Ureter (tissue), 1 donor: Measurements from ENCODE around the gene LRP1. TPM values are rescaled to one million over a fixed set of nuclear protein-coding genes. Genes with fewer than 3 reads are reported as not detected.
A peak's percentile ranks its signal among the peaks of the same experiment; 100 is the strongest.
"Not testable (repeated sequence)": the region's sequence is repeated elsewhere in the genome, so short reads cannot be mapped to it uniquely, and the experiment has no call there.

Experiments
- DNase-seq: peaks from one replicate; pipeline ENCODE4 v3.0.0-alpha.2; 2020; ENCODE audit warnings: low spot score
- total RNA-seq: library from RNA; stranded (reverse); gene quantifications from one replicate; pipeline ENCODE4 v1.2.4, GENCODE V29; 2023
- donor health status: DM: yes; HTN: yes; CAD: no.

Gene LRP1
- total RNA-seq, 1 donor from 2014 or later, result 180 TPM

DNA sequence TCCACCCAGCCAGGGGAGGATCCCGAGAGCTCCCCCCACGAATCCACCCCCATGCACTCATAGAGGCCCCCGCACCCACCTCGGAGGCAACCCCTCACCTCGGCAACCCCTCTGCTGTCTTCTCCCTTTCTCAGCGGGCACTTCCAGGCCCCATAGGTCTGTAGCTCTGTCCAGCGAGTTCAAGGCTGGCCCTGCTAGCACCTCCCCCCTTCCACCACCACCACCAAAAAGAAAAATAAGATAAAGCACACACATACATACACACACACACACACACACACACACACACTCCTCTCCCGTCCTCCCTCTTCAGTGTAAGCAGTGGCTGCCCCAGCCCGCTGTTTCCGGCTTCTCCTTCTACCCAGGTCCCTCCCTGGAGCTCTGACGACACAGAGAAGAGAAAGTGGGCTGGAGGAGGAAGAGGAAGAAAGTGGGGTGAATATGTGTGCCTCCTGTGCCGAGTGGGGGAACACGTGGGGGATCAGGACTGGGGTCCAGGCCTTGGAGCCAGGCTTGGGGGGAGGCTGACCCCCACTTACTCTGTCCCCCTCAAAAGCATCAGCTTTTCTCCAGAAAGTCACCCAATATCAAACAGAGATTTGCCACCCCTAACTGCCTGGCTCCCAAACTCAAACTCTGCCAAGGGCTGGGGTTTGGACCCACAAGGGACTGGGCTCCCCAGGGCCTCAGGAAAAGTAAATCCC, 17.1 kb upstream of the LRP1 start, which contains the start of gene STAT6:
STAT6 (minus strand) TSS at position 332 of the 704 bp plus-strand sequence. CDS start 3,084 bp downstream, outside the sequence.
- DNase-seq, result peak; percentile 91

DNA sequence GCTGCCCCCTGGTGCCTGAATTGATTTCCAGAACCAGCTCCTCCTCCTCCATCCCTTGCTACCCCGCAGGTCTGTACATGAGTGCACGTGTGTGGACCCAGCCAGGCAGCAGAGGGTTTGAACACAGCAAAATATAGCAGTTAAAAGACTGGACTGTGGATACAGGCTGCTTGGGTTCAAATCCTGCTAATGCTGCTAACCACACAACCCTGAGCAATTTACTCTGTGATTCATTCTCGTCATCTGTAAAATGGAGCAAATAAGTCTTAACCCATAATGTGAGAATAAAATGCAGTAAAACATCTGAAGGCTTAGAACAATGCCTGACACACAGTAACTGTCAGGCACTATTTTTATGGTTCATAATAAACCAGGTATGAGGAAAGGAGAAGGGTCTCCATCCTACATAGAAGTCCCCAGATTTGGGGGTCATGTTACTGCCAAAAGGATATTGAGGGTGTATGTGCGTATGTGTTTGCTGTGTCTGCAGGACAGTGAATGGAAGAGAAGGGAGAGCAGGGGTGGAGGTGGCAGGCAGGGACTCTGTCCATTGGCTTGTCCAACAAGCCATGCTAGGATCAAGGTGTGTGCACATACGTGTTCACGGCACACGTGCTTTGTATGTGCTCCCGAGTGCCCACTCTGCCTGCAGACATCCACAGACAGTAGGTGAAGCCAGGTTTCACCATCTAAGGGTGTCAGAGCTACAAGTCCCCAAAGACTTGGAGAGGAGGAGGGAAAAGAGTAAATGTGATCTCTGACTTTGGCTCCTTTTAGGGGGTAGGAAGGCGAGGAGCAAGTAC, 15.6 kb upstream of the LRP1 start:
- no peak for DNase-seq

DNA sequence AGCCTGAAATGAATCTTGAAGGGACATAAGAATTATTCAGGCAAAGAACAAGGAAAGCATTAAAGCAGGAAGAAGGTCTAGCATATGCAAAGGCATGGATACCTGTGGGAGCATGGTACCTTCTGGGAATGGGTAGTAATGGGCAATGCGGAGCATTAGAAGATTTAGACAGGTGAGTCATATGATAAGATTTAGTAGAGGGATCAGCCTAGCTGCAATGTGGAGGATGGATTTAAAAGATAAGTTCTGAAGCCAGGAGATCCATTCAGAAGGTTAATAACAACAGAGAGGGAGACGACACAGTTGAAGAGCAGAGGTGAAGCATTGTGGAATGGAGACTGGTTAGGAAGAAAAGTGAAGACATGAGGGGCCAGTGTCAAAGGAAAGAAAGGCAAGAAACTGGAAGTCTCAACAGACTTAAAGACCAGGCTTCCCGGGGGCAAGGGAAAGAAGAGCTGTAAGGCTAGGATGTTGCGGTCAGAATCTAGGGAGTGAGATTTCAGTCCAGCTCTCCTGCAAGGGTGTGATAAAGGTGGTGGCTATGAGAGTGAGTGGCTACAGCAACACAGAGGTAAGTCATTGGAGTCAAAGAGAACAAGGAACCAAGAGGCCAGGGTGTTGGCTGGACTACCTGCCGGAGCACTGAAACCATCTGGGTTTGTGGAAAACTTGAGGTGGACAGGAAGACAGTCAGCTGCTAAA, 11.6 kb upstream of the LRP1 start:
- DNase-seq, result no peak

- no peak for DNase-seq
Observed at GRCh38 chr12:57118711-57119271, 9.5 kb upstream of the LRP1 start.

DNA sequence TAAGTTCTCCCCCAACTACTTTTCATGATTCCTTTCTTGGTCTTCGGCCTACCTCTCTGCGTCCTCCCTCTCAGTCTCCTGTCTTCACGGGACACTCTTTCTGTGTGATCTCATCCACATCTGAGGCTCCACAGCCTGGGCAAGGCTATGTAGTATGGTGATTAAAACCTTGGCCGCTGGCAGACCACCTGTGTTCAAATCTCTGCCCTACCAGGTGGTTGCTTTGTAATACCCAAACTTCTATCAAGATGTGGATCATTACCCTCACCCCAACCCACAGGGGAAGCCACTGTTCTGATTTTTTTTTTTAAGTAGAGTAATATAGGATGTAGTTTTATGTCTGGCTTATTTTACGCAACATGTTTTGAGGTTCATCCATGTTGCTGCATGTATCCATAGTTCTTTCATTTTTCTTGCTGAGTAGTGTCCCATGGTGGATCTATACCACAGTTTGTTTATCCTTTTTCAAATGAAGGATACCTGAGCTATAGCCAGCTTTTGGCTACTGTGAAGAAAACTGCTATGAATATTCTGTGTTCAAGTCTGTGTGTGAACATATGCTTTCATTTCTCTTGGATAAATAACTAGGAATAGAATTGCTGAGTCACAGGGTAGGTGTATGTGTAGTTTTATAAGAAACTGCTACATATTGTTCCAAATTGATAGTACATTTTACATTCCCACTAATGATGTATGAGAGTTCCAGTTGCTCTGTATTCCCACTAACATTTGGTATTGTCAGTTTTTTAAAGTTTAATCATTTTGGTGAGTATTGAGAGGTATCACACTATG, 8.8 kb upstream of the LRP1 start:
- DNase-seq, result no peak

DNA sequence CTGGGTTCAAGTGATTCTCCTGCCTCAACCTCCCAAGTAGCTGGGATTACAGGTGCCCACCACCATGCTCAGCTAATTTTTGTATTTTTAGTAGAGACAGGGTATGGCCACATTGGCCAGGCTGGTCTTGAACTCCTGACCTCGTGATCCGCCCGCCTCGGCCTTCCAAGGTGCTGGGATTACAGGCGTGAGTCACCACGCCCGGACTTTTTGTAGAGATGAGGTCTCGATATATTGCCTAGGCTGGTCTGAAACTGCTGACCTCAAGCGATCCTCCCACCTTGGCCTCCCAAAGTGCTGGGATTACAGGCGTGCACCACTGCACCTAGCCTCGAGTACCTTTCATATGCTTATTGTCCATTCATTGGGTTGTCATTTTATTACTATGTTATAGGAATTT, 7.6 kb upstream of the LRP1 start:
- DNase-seq, result not testable (repeated sequence)

GRCh38 chr12:57123813-57124212, 4.5 kb upstream of the LRP1 start:
- DNase-seq, result no peak

DNA sequence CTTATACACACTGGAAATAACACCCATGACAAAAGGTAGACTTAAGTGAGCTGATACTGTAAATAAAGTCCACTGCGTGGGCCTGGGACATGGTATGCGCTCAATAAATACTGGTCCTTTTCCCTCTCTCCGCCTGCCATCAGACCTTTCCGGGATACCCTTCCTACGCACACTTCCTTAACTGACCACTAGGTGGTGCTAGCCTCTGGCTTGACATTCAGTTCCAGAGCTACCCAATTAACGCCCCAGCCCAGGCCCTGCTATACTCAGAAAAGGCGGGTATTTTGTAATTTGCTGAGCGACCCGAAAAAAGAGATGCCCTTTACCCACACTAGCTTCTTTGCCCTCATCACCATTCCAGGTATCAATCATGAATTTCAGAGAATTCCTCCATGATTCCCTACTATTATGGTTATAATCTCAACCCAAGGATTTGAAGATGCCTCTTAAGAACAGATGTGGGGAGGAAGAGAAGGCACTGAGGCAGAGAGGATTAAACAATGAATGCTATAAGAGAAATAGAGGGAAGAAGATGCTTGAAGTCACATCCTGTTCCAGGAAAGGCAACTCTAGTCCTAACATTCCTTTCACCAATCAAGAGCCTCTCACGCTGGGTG, 3.9 kb upstream of the LRP1 start:
- DNase-seq, result peak; percentile 84

DNA sequence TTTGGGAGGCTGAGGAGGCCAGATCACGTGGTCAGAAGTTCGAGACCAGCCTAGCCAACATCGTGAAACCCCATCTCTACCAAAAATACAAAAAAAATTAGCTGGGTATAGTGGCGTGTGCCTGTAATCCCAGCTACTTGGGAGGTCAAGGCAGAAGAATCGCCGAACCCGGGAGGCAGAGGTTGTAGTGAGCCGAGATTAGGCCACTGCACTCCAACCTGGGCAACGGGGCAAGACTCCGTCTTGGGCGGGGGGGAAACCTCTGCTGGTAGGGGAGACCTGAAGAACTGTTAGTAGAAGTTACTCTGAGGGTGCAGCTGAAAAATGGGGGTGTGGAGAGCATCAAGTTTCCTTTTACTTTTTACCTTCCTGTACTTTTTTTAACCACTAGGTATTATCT, 2.2 kb upstream of the LRP1 start:
- no peak for DNase-seq

- DNase-seq, result no peak
Observed at GRCh38 chr12:57126561-57126960, 1.7 kb upstream of the LRP1 start.

GRCh38 chr12:57127101-57127725, 1.1 kb upstream of the LRP1 start:
- peak; percentile 82 for DNase-seq

DNA sequence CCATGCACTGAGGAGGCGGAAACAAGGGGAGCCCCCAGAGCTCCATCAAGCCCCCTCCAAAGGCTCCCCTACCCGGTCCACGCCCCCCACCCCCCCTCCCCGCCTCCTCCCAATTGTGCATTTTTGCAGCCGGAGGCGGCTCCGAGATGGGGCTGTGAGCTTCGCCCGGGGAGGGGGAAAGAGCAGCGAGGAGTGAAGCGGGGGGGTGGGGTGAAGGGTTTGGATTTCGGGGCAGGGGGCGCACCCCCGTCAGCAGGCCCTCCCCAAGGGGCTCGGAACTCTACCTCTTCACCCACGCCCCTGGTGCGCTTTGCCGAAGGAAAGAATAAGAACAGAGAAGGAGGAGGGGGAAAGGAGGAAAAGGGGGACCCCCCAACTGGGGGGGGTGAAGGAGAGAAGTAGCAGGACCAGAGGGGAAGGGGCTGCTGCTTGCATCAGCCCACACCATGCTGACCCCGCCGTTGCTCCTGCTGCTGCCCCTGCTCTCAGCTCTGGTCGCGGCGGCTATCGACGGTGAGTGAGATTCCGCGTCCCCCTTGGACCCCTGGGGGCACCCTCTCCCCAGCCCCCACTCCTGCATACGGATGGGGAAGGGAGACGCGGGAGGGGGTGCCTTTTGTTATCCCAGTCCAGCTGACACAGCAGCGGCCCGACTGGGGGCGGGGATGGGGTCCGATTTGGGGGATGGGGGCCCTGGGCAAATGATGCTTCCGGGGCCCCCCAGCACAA, 400 bp downstream of the LRP1 start:
- no peak for DNase-seq

DNA sequence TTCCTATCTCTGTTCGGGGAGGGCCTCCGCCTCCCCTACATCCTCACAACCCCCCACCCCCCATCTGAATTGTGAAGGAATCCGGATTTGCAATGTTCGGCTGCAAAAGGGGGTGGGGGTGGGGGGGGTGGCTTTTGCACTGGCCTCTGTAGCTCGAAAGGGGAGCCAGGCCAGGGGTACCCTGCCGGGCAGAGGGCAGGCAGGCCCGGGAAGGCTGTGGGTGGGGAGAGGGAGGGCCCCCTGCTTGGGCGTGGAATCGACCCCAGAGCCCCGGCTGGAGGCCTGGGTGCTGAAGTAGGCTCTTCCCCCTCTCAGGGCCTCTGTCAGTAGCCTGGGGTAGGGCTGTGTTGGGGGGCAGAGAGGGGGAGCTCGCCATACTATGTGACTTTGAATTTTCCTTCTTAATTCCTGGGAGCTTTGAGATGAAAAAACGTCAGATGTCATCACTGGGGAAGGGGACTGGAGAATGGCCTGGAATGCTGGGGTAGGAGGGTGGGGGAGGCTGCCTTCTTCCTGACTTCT, 1.1 kb downstream of the LRP1 start:
- DNase-seq, result no peak

GRCh38 chr12:57129889-57130288, 1.6 kb downstream of the LRP1 start:
- DNase-seq, result no peak

GRCh38 chr12:57130941-57131340, 2.7 kb downstream of the LRP1 start:
- no peak for DNase-seq

GRCh38 chr12:57131896-57132744, 3.8 kb downstream of the LRP1 start:
- DNase-seq, result no peak

GRCh38 chr12:57133013-57133569, 4.8 kb downstream of the LRP1 start:
- DNase-seq, result no peak

DNA sequence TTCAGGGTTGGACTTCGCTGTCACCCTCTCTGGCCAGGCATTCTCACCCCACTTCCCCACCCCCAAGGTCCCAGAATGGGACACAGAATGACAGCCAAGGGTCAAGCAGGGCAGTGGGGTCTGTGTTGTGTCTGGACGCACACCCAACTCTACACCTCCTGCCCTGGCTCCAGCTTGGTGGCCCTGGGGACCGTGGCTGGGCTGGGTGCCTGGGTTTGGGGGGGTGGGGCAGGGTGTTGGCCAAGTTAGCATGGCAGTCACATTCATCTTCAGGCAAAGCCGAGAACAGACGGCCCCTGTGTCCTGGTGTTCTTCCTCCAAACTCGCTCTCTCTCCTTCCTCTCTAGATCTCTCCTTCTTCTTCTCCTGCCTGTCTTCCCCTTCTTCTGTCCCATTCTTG, 5.6 kb downstream of the LRP1 start:
- no peak for DNase-seq
